Common myeloid progenitor, CD34-positive (primary cell): ENCODE results near the gene NECTIN2.
"Not testable (repeated sequence)": the region's sequence is repeated elsewhere in the genome, so short reads cannot be mapped to it uniquely, and the experiment has no call there.

Source experiments
- CTCF ChIA-PET: fragments of 350-600 bp; sonication (Branson Sonifier 250); formaldehyde crosslinking; loops from one replicate; lab custom pipeline; 2021; ENCODE audit warnings: antibody characterized with exemption; lab: Charles Lee
- POLR2A ChIA-PET: fragments of 350-600 bp; sonication (Branson Sonifier 250); formaldehyde crosslinking; loops from one replicate; lab custom pipeline; 2021; ENCODE audit warnings: antibody characterized with exemption; lab: Charles Lee
- DNase-seq, 3 donors: peaks; one replicate each; pipeline versions ENCODE4 v3.0.0 to v3.0.0-alpha.2; 2013
- H3K27ac ChIP-seq, 2 experiments: 1 replicate in 1 of 2; 2 replicates in 1 of 2; pipeline ENCODE4 v1.7.0; 2013; ENCODE audit warnings: inconsistent platforms in 2 of 2, low read length in 2 of 2, mild to moderate bottlenecking in 2 of 2, low read depth in 1 of 2, moderate library complexity in 1 of 2; ENCODE audit not compliant: severe bottlenecking in 2 of 2, insufficient read depth in 1 of 2, poor library complexity in 1 of 2
- H3K27me3 ChIP-seq, 5 experiments: replicated peaks in 2 of 5; 1 replicate in 3 of 5; 2 replicates in 2 of 5; pipeline versions ENCODE4 v1.6.1 to v1.7.0; 2013; ENCODE audit warnings: low read length in 4 of 5, mild to moderate bottlenecking in 2 of 5, moderate library complexity in 2 of 5, inconsistent platforms in 1 of 5; ENCODE audit not compliant: insufficient read depth in 5 of 5, control insufficient read depth in 4 of 5
- H3K36me3 ChIP-seq, 4 experiments: 1 replicate in 2 of 4; 2 replicates in 2 of 4; pipeline versions ENCODE4 v1.6.1 to v1.7.0; 2013; ENCODE audit warnings: low read length in 3 of 4, control low read depth in 1 of 4, mild to moderate bottlenecking in 1 of 4; ENCODE audit not compliant: control insufficient read depth in 4 of 4, insufficient read depth in 4 of 4
- H3K4me1 ChIP-seq, 4 experiments: 1 replicate in 3 of 4; 2 replicates in 1 of 4; pipeline versions ENCODE4 v1.6.1 to v1.7.1; 2013; ENCODE audit warnings: low read length in 3 of 4, mild to moderate bottlenecking in 3 of 4, control low read depth in 1 of 4, inconsistent platforms in 1 of 4, moderate library complexity in 1 of 4; ENCODE audit not compliant: control insufficient read depth in 4 of 4, insufficient read depth in 4 of 4; ENCODE audit errors: control extremely low read depth in 1 of 4
- H3K4me3 ChIP-seq, 7 experiments: 1 replicate in 4 of 7; 2 replicates in 3 of 7; pipeline versions ENCODE4 v1.5.1 to v1.7.0; 2013; ENCODE audit warnings: mild to moderate bottlenecking in 7 of 7, low read length in 6 of 7, moderate library complexity in 6 of 7, inconsistent platforms in 2 of 7, low read depth in 2 of 7, control low read depth in 1 of 7; ENCODE audit not compliant: insufficient read depth in 4 of 7, control insufficient read depth in 1 of 7; ENCODE audit errors: extremely low read depth in 1 of 7
- H3K9me3 ChIP-seq, 5 experiments: 1 replicate in 4 of 5; 2 replicates in 1 of 5; pipeline versions ENCODE4 v1.6.1 to v1.7.1; 2013; ENCODE audit warnings: low read length in 4 of 5, mild to moderate bottlenecking in 2 of 5, inconsistent platforms in 1 of 5, low read depth in 1 of 5, moderate library complexity in 1 of 5; ENCODE audit not compliant: control insufficient read depth in 4 of 5, insufficient read depth in 2 of 5; ENCODE audit errors: control extremely low read depth in 1 of 5
- WGBS: methylation state at CpG from one replicate; pipeline ENCODE4 v1.1.5; 2013; ENCODE audit not compliant: insufficient coverage; 5-methylcytosine and 5-hydroxymethylcytosine counted together

Gene NECTIN2

GRCh38 chr19:44926245-44927077 lies 80.4 kb downstream of the NECTIN2 start:
- H3K27ac ChIP-seq, DNase-seq, H3K9me3 ChIP-seq, H3K27me3 ChIP-seq, POLR2A ChIA-PET, H3K36me3 ChIP-seq: not testable (repeated sequence)
- H3K4me1 ChIP-seq = peaks cover 0 to 30% (median 28%) of the 10 kb centered on the region in 4 experiments
- WGBS = 74% methylated on average over 9 of the region's 19 CpGs
- H3K4me3 ChIP-seq = peak overlapping the region in 4 of 7 experiments; percentile 1 to 52 (median 20)
- CTCF ChIA-PET = interaction anchor here (0.6 to 2.2 kb wide), 6 partner anchors 12 to 28 kb away, joined by 3 to 11 read pairs (median 6); partner anchors contain the start of gene APOE

DNA sequence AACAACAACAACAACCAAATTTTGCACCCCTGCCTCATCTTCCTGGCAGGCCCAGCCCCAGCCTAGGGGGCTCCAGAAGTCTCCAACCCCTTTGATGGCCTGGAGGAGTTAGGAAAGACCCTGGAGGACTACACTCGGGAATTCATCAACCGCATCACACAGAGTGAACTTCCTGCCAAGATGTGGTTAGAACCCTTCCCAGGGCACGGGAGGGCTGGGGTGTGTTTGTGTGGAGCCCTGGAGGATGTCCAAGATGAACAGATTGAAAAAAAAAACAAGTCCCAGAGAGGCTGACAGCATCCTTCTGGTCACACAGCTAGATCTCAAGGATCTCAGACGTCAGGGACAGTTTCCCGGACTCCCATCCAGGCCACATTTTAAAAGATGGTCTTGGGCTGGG lies 81.6 kb downstream of the NECTIN2 start:
- ChIA-PET CTCF (no interaction called here), POLR2A (no interaction called here)
- Histone ChIP-seq H3K9me3 (no peaks in the 10 kb centered on the region), H3K27me3 (no peaks in the 10 kb centered on the region), H3K36me3 (no peaks in the 10 kb centered on the region), H3K4me1 (peaks cover 0 to 30% (median 28%) of the 10 kb centered on the region in 4 experiments), H3K27ac (no peak overlapping the region), H3K4me3 (no peak overlapping the region)
- DNase-seq = no peak
- 71% methylated on average over 2 of the region's 5 CpGs for WGBS

GRCh38 chr19:44930088-44930487 lies 84.0 kb downstream of the NECTIN2 start:
- Histone ChIP-seq H3K4me1 (peaks cover 0 to 28% (median 23%) of the 10 kb centered on the region in 4 experiments), H3K4me3 (no peak overlapping the region), H3K9me3 (no peaks in the 10 kb centered on the region), H3K27me3 (no peaks in the 10 kb centered on the region), H3K27ac (no peak overlapping the region), H3K36me3 (no peaks in the 10 kb centered on the region)
- DNase-seq = no peak
- ChIA-PET CTCF (interaction anchor here (1.9 kb wide), 1 partner anchor 19 kb away, joined by 5 read pairs; no protein-coding TSS in a partner anchor), POLR2A (no interaction called here)
- 97% methylated on average over 7 of the region's 7 CpGs for WGBS

DNA sequence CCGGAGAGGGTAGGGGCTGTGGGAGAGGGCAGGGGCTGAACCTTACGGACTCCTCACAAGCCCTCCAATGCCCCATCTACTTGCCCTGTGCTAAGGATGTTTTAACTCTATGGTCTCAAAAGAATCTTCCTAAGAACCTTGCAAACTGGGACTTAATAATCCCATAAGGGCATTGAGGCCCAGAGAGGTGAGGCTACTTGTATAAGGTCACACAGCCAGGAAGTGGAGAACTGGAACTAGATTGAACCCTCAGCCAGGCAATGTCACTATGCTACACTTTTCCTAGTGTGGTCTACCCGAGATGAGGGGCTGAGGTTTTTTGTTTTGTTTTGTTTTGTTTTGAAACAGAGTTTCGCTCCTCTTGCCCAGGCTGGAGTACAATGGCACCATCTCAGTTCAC lies 85.4 kb downstream of the NECTIN2 start:
- no peak for DNase-seq
- Histone ChIP-seq H3K36me3 (no peaks in the 10 kb centered on the region), H3K27ac (no peak overlapping the region), H3K4me1 (peaks cover 0 to 14% (median 10%) of the 10 kb centered on the region in 4 experiments), H3K9me3 (no peaks in the 10 kb centered on the region), H3K27me3 (no peaks in the 10 kb centered on the region), H3K4me3 (no peak overlapping the region)
- 100% methylated on average over 1 of the region's 4 CpGs for WGBS
- ChIA-PET CTCF (no interaction called here), POLR2A (no interaction called here)
